ENCODE measurements around the gene CTTNBP2NL. TPM values are rescaled to one million over a fixed set of nuclear protein-coding genes. Genes with fewer than 3 reads are reported as not detected.

The CTTNBP2NL gene
- total and polyA plus RNA-seq, 10 of the 15 experiments (the other 5 are each of a cell fraction or from before 2014, with no cell fraction given): 2.1 to 11.3 (median 5.6) TPM

- RAD21 ChIA-PET (ENCODE audit: unreplicated experiment): no interaction called here
- Histone ChIP-seq H3K9me3 (replicated peaks; ENCODE audit: control insufficient read depth, insufficient read depth, low read length) (no peaks in the 10 kb centered on the region), H3K27me3 (replicated peaks in 1 of 2; ENCODE audit: control insufficient read depth in 2 of 2, insufficient read depth in 2 of 2, low read length in 1 of 2) (no peaks in the 10 kb centered on the region; a peak in 2 of 4 replicates), H4K20me1 (ENCODE audit: control insufficient read depth, insufficient read depth) (no peaks in the 10 kb centered on the region), H3K4me3 (no peak overlapping the region), H3K27ac (ENCODE audit: control insufficient read depth, insufficient read depth) (no peak overlapping the region), H3K36me3 (ENCODE audit: control insufficient read depth in 2 of 2, insufficient read depth in 2 of 2, low read length in 1 of 2) (no peaks in the 10 kb centered on the region), H2AFZ (ENCODE audit: control insufficient read depth, low read depth, low read length) (no peak overlapping the region), H3K4me1 (ENCODE audit: control insufficient read depth, insufficient read depth, low read length) (no peaks in the 10 kb centered on the region), H3K9ac (ENCODE audit: control insufficient read depth, insufficient read depth, low read length) (no peak overlapping the region), H3K4me2 (ENCODE audit: control insufficient read depth, insufficient read depth) (no peak overlapping the region), H3K79me2 (ENCODE audit: control insufficient read depth, insufficient read depth, low read length) (no peaks in the 10 kb centered on the region)
- ATAC-seq (no peak), DNase-seq (ENCODE audit: low read depth, low spot score) (no peak), FAIRE-seq (no peak)
- intact Hi-C loops (cut with micrococcal nuclease; ENCODE audit: unreplicated experiment) (no loop called here), in situ Hi-C loops (cut with MboI) (loop anchor here (25.0 kb wide), 1 partner anchor 884 kb away; no protein-coding TSS in a partner anchor)
- 25% methylated on average over 4 of the region's 4 CpGs for WGBS (ENCODE audit: insufficient coverage, insufficient replicate concordance, low lambda C conversion rate, missing lambda C conversion rate)
- no peak for TF ChIP-seq KLF5 (IDR thresholded peaks at IDR 0.05; ENCODE audit: partially characterized antibody)
- TF ChIP-seq HDAC6 (IDR thresholded peaks at IDR 0.05; ENCODE audit: unreplicated experiment): no peak
- no peak for TF ChIP-seq CHD2 (IDR thresholded peaks at IDR 0.05; ENCODE audit: borderline replicate concordance, low read depth, low read length)
- no peak for TF ChIP-seq ZNF274 (IDR thresholded peaks at IDR 0.05; ENCODE audit: insufficient read depth, insufficient read length)
- no peak for TF ChIP-seq MEF2B (IDR thresholded peaks at IDR 0.05; ENCODE audit: partially characterized antibody, poor library complexity, severe bottlenecking)
- no peak for TF ChIP-seq ATF7 (IDR thresholded peaks at IDR 0.05; ENCODE audit: low read depth)
- no peak for TF ChIP-seq YBX1 (IDR thresholded peaks at IDR 0.05)
- TF ChIP-seq EP300 (IDR thresholded peaks at IDR 0.05; ENCODE audit: borderline replicate concordance in 1 of 2, control insufficient read depth in 1 of 2, low read depth in 2 of 2, low read length in 2 of 2): no peak
- no peak for TF ChIP-seq ZNF687 (IDR thresholded peaks at IDR 0.05)
- TF ChIP-seq SIN3A (IDR thresholded peaks at IDR 0.05; ENCODE audit: low read depth, low read length): no peak
- TF ChIP-seq MAX (IDR thresholded peaks at IDR 0.05; ENCODE audit: low read depth, low read length): no peak
- no peak for TF ChIP-seq ASH2L (IDR thresholded peaks at IDR 0.05; ENCODE audit: borderline replicate concordance, low read depth)
- SMC1A ChIA-PET (ENCODE audit: uncharacterized antibody, unreplicated experiment): interaction anchor here (1.4 to 6.3 kb wide), 6 partner anchors 10 to 243 kb away, joined by 3 to 38 read pairs (median 6); no protein-coding TSS in a partner anchor
- CTCF ChIA-PET: interaction anchor here (1.0 to 10.3 kb wide), 11 partner anchors 10 to 439 kb away, joined by 3 to 107 read pairs (median 4); partner anchors contain the start of gene PPM1J
- BruUV-seq (replicated peaks): no TSS peak
- POLR2A ChIA-PET: interaction anchor here (0.7 kb wide), 1 partner anchor 20 kb away, joined by 4 read pairs; no protein-coding TSS in a partner anchor
These were observed 25.0 kb upstream of the CTTNBP2NL start for GRCh38 chr1:112370996-112371395.
